SH-SY5Y (cell line): ENCODE results near the gene SLC5A5.

Experiments used
- GATA2 ChIP-seq: IDR thresholded peaks from 2 replicates; pipeline ENCODE4 v1.6.1; 2011; ENCODE audit warnings: mild to moderate bottlenecking, low read depth, low read length
- GATA3 ChIP-seq: IDR thresholded peaks from 2 replicates; pipeline ENCODE4 v1.6.1; 2011; ENCODE audit warnings: low read depth, mild to moderate bottlenecking, low read length, moderate library complexity

- no peak for TF ChIP-seq GATA3
- no peak for TF ChIP-seq GATA2
Measured at GRCh38 chr19:17860331-17860992, 11.3 kb upstream of the SLC5A5 start.
